GM18867 (cell line): ENCODE data around the gene CST4.
"Not testable (repeated sequence)": the region's sequence is repeated elsewhere in the genome, so short reads cannot be mapped to it uniquely, and the experiment has no call there.

ENCODE experiments used
- ATAC-seq: cut with Tn5 transposase; IDR thresholded peaks from one replicate; pipeline ENCODE4 v1.9.1; 2021; ENCODE audit warnings: mild to moderate bottlenecking, moderate library complexity; ENCODE audit not compliant: unreplicated experiment

CST4 gene

GRCh38 chr20:23688684-23689398 is at the start of gene CST4:
Gene CST4 (minus strand): TSS chr20:23689038. CDS start chr20:23688969, 69 bp downstream.
- ATAC-seq: not testable (repeated sequence)

DNA sequence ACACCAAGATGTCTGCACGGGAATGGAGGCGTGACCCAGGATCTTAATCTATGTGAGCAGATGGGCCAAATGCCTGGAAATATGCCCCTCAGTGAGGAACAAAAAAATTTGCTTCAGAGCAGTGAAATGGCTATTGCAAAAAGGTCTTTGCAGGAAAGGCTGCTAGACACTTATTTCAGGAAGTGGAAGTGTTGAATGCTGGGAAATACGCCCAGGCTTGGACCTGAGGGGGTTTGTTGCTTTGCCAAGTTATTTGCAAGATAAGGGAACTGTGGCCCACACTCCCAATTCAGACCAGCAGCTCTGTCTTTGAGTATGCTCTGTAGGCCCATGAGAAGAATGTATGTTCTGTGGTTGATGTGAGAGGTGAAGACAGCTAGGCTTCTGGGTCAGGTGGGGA is 46.6 kb upstream of the CST4 start:
- not testable (repeated sequence) for ATAC-seq

DNA sequence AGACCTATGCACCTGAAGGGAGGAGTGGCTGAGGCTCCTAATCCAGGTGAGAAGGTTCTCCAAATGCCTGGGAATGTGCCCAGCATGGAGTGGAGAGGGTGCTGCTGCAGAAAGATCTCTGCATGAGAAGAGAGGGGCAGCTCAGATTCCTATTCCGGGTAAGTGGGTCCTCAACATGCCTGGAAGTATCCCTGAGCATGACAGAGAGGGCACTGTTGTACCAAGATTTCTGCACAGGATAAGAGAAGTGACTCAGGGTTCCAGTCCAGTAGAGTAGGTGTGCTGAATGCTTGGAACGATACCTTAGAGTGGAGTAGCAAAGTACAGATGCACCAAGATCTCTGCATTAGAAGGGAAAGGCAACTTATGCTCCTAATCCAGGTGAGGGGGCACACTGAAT is 46.1 kb upstream of the CST4 start:
- not testable (repeated sequence) for ATAC-seq

GRCh38 chr20:23734440-23734839 is 45.6 kb upstream of the CST4 start:
- not testable (repeated sequence) for ATAC-seq

GRCh38 chr20:23727016-23727415 is 38.2 kb upstream of the CST4 start:
- no peak for ATAC-seq

GRCh38 chr20:23725102-23725501 is 36.3 kb upstream of the CST4 start:
- ATAC-seq: no peak

DNA sequence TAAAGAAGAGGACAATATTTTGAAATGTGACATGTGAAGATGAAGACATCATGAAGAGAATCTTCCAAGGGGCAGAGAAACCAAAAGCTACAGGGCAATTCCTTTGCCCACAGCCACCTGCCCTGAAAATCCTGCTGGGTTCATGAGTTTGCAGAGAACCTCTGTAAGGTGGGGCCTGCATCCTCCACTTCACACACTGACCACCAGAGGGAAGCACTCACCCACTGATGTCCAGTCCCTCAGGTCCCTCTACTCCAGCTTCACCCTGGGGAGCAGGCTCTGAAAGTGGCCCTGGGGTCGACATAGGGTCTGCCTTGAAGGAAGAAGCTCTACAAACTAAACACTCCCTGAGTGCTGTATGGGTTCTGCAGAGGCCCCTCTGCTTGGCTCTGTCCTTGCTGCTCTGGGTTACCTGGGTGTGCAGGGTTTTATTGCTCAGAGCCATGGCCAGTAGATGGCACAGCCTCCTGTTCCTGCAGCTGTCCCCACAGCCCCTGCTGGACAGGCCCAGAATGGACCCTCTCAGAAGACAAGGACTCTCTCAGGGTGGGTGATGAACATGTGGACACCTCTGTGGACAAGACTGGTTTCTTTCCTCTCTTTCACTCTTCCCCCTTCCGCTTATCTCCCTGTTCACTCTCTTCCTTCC is 34.9 kb upstream of the CST4 start:
- ATAC-seq: peak; percentile 90

DNA sequence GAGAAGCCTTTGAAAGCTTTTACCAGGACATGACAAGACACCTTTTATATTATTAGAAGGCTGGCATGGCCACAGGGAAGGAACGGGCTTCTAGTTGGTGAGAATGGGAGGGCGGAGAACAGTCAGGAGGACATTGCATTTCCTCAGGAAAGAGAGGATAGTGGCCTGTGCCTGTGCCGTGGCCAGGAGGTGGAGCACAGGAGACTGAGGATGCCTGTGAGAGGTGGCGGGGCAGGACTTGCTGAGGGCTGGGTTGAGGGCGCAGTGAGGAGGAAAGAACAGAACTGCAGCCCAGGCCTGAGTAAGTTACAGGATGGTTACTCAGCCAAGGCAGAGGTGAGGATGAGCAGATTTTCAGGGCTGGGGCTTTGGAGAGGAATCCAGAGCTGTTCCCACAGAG is 34.0 kb upstream of the CST4 start:
- not testable (repeated sequence) for ATAC-seq

- ATAC-seq: no peak
These were observed 33.1 kb upstream of the CST4 start for GRCh38 chr20:23721962-23722361.

DNA sequence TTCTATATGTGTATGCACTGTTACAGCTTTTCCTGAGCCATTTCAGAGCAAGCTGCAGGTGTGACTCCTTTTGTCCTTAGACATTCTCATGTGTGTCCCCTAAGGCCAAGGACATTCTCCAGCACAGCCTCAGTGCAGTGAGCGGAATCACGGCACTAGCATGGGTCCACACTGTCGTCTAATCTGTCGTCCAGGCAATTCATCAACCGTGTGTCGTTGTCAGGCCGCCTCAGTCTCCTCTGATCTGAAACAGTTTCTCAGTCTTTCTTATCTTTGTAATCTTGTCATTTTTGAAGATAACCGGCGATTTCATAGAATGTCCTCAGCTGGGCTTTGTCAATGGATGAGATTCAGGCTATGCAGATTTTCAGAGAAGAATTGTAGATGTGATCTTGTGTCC is 30.5 kb upstream of the CST4 start:
- ATAC-seq: not testable (repeated sequence)

DNA sequence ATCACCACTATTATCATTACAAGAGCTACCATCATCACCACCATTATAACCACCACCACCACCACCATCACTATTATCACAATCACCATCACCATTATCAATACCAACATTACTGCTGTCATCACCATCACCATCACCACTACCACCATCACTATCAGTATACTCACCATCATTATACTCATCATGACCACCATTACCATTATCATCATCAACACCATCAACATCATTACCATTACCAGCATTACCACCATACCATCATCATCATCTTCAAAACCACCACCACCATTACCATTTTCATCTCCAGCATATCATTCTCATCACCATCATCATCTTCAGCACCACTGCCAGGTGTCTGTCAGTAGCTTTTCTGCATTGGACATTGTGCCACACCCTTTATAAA is 22.9 kb upstream of the CST4 start:
- not testable (repeated sequence) for ATAC-seq

GRCh38 chr20:23710771-23711170 is 21.9 kb upstream of the CST4 start:
- no peak for ATAC-seq

GRCh38 chr20:23705895-23706294 is 17.1 kb upstream of the CST4 start:
- ATAC-seq: no peak

GRCh38 chr20:23702021-23702420 is 13.2 kb upstream of the CST4 start:
- no peak for ATAC-seq

GRCh38 chr20:23700931-23701330 is 12.1 kb upstream of the CST4 start:
- no peak for ATAC-seq

- ATAC-seq: no peak
These were observed 9.1 kb upstream of the CST4 start for GRCh38 chr20:23697947-23698346.

DNA sequence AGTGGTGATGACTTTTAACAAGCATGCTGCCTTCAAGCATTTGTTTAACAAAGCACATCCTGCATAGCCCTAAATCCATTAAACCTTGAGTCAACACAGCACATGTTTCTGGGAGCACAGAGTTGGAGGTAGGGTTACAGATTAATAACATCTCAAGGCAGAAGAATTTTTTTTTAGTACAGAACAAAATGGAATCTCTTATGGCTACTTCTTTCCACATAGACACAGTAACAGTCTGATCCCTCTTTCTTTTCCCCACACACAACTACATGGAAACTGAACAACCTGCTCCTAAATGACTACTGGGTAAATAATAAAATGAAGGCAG is 6.2 kb upstream of the CST4 start:
- ATAC-seq: not testable (repeated sequence)

- not testable (repeated sequence) for ATAC-seq
These were observed 5.6 kb upstream of the CST4 start for GRCh38 chr20:23694178-23695067.

DNA sequence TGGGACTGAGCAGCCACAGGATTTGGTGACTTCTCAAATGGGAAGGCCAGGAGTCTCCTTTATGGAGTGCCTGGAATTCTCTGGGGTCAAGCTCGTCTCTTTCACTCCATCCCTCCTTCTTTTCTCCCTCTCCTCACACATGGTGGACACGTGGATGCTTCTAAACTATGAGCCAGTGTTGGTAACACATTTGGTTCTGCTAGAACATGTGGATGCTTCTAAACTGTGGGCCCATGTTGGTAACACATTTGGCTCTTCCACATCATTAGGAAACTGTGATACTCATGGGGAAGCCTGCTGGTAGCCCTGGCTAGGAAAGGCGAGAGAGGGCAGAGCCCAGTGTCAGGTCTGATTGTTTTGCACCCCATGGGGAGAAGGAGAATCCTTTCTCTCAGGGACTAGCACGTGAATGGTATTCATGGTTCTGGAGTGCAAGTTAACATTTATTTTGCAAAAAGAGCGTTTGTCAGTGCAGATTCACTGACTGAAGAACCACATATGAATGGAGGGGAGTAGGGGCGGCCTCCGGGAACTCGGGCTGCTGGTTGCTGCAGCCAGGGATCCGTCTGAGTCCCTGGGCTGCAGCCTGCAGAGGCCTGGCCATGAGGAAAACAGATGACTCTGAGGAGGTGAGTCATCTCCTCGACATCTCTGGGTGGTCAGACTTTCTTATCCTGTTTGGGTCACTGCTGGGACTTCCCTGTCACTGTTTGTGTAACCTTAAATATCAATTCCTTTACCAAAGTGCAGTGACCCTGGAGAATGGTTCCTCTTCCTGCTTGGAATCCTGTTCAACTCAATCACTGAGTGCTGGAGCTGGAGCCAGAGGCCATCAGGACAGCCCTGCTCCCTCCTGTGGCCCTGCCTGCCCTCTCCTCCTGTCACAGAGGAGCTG is 4.1 kb upstream of the CST4 start:
- ATAC-seq: not testable (repeated sequence)

- ATAC-seq: no peak
These were observed 2.8 kb upstream of the CST4 start for GRCh38 chr20:23691675-23692074.

DNA sequence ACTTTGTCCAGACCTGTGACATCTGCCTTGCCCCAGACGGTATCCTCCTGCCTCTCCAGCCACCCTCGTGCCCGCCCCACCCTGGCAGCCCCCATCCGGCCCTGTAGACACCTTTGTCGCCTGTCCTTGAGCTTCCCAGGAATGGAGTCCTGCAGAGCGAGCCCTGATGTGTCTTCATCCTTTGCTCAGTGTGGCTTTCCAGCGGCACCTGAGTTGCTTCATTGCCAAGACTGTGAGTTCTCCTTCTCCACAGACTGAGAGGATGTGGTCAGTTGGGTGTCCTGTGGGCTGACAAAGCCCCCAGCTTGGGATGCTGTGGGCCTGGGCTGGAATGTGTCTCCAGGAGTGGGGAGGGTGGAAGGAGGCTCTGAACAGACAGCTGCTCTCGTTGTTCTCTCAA is 1.7 kb upstream of the CST4 start:
- no peak for ATAC-seq
